ENCODE data around the gene ACOT7. TPM values are rescaled to one million over a fixed set of nuclear protein-coding genes. Genes with fewer than 3 reads are reported as not detected.

The ACOT7 gene
- total RNA-seq, 1 experiment from 2014 or later, result 70.2 TPM

- no peaks in the 10 kb centered on the region for H3F3A ChIP-seq (ENCODE audit: insufficient read depth, low read depth)
- H3K9me3 ChIP-seq (ENCODE audit: insufficient read depth, low read depth), result no peaks in the 10 kb centered on the region
These were observed 111.8 kb downstream of the ACOT7 start for GRCh38 chr1:6281511-6282402.

DNA sequence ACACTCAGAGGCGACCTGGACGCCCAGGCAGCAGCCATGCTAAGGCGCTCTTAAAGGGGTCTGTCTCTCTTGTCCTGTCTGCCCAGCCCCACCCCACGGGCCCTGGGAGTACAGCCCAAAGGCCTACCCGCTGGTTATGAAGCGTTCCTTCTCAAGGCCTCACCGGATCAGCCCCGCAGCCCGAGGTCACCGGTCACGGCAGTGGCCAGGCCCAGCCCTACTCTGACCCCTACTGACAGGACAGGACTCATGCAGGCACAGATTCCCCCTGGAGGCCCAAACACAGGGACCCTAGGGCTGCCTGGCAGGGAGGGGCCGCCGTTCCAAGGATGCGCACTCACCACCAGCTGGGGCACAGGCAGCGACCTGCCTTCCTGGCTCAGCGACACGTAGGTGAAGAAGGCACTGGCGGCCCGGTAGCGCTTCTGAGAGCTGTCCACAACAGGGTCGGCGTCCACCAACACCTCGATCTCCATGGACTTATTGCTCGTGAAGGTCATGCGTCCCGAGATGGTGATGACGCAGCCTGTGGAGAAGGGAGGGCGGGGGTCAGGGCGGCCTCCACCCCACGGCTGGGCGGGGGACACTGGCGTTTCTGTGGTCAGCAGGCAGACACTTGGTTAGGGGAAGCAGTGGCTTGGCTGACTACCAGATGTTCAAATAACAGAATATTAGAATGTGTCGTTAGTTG lies 112.7 kb downstream of the ACOT7 start:
- intact Hi-C loops (cut with micrococcal nuclease; ENCODE audit: unreplicated experiment), result no loop called here
- no peaks in the 10 kb centered on the region for H3K9me2 ChIP-seq (ENCODE audit: insufficient read depth)
- H3K9me3 ChIP-seq (ENCODE audit: insufficient read depth, low read depth), result no peaks in the 10 kb centered on the region
- no peak for DNase-seq
- CTCF ChIA-PET, result no interaction called here
- H3K79me2 ChIP-seq (ENCODE audit: low read depth), result no peaks in the 10 kb centered on the region
- H2AFZ ChIP-seq, result no peak overlapping the region
- no peaks in the 10 kb centered on the region for H3K27me3 ChIP-seq (ENCODE audit: insufficient read depth, low read depth)
- H3K36me3 ChIP-seq (ENCODE audit: low read depth), result no peaks in the 10 kb centered on the region
- no peak for TF ChIP-seq EZH2 (IDR thresholded peaks at IDR 0.05; ENCODE audit: low read depth)
- no peak; the same call in 1 of the 2 replicates for TF ChIP-seq CTCF (conservative IDR thresholded peaks at IDR 0.05)
- no peaks in the 10 kb centered on the region for H4K20me1 ChIP-seq (ENCODE audit: insufficient read depth)
- H3K4me2 ChIP-seq, result no peak overlapping the region
- H3K4me3 ChIP-seq, result no peak overlapping the region
- no peaks in the 10 kb centered on the region for H3F3A ChIP-seq (ENCODE audit: insufficient read depth, low read depth)
- BruUV-seq (replicated peaks), result no TSS peak
- H3K27ac ChIP-seq, result no peak overlapping the region
- POLR2A ChIA-PET (ENCODE audit: unreplicated experiment), result no interaction called here
- H3K4me1 ChIP-seq (replicated peaks; ENCODE audit: insufficient read depth), result no peaks in the 10 kb centered on the region

More at GRCh38 chr1:6281511-6282402, 111.8 kb downstream of the ACOT7 start:
- Histone ChIP-seq H3K4me2 (no peak overlapping the region), H3K36me3 (ENCODE audit: low read depth) (no peaks in the 10 kb centered on the region), H3K79me2 (ENCODE audit: low read depth) (no peaks in the 10 kb centered on the region), H3K9me2 (ENCODE audit: insufficient read depth) (no peaks in the 10 kb centered on the region), H3K4me3 (no peak overlapping the region), H3K27me3 (ENCODE audit: insufficient read depth, low read depth) (no peaks in the 10 kb centered on the region), H3K27ac (no peak overlapping the region), H4K20me1 (ENCODE audit: insufficient read depth) (no peaks in the 10 kb centered on the region), H2AFZ (no peak overlapping the region), H3K4me1 (replicated peaks; ENCODE audit: insufficient read depth) (no peaks in the 10 kb centered on the region)
- no peak for TF ChIP-seq EZH2 (IDR thresholded peaks at IDR 0.05; ENCODE audit: low read depth)
- TF ChIP-seq CTCF (conservative IDR thresholded peaks at IDR 0.05), result no peak
- CTCF ChIA-PET, result interaction anchor here (0.7 kb wide), 1 partner anchor 314 kb away, joined by 3 read pairs; no protein-coding TSS in a partner anchor
- intact Hi-C loops (cut with micrococcal nuclease; ENCODE audit: unreplicated experiment), result no loop called here
- POLR2A ChIA-PET (ENCODE audit: unreplicated experiment), result no interaction called here
- no peak for DNase-seq
- BruUV-seq (replicated peaks), result no TSS peak

DNA sequence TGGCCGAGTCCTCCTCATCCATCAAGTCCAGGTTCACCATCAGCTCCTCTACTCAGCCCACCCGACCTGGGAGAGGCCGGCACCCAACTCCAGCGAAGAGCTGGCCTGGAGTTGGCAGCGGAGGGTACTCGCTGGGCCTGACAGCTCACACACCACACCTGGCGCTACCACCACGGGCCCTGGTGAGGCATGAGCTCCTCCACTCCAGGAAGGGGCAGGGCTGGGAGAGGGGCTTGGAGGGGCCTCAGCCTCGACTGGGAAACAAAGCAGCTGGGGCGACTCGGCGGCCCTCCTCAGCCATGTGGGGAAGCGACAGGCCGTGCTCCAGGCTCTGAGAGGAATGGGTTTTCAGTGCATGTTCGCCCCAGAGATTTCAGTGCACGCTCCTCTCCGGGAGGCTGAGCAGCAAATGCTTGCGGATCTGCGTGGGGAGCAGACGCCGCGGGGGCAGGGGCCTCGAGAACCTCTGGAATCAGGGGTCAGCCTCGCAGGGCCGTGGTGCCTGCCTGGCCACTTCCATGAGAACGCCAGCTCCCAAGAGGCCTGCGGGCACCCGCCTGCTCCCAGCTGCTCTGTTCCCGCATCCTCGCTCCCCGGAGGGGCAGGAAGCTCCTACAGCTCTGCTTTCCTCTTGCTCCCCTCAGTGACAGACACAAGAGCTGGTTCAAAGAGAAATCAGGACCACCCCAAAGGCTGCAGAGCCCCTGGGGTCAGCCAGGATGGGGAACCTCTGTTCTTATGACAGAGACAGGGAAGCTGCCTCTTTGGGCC lies 113.8 kb downstream of the ACOT7 start:
- no peaks in the 10 kb centered on the region for H3K79me2 ChIP-seq (ENCODE audit: low read depth)
- ChIA-PET POLR2A (ENCODE audit: unreplicated experiment) (no interaction called here), CTCF (no interaction called here)
- intact Hi-C loops (cut with micrococcal nuclease; ENCODE audit: unreplicated experiment), result no loop called here
- H3K36me3 ChIP-seq (ENCODE audit: low read depth), result no peaks in the 10 kb centered on the region
- no peak overlapping the region for H3K27ac ChIP-seq
- TF ChIP-seq CTCF (conservative IDR thresholded peaks at IDR 0.05) (no peak), EZH2 (IDR thresholded peaks at IDR 0.05; ENCODE audit: low read depth) (no peak)
- H3K27me3 ChIP-seq (ENCODE audit: insufficient read depth, low read depth), result no peaks in the 10 kb centered on the region
- no peaks in the 10 kb centered on the region for H4K20me1 ChIP-seq (ENCODE audit: insufficient read depth)
- H3K9me2 ChIP-seq (ENCODE audit: insufficient read depth), result no peaks in the 10 kb centered on the region
- H2AFZ ChIP-seq, result no peak overlapping the region
- no peak overlapping the region for H3K4me2 ChIP-seq
- DNase-seq, result no peak
- no peaks in the 10 kb centered on the region for H3F3A ChIP-seq (ENCODE audit: insufficient read depth, low read depth)
- H3K4me3 ChIP-seq, result no peak overlapping the region
- BruUV-seq (replicated peaks), result no TSS peak
- no peaks in the 10 kb centered on the region for H3K9me3 ChIP-seq (ENCODE audit: insufficient read depth, low read depth)
- H3K4me1 ChIP-seq (replicated peaks; ENCODE audit: insufficient read depth), result no peaks in the 10 kb centered on the region
